GM10847 (cell line): ENCODE data around the gene SPA17.

Source experiments
- POLR2A ChIP-seq: IDR thresholded peaks from 2 replicates; pipeline ENCODE4 v1.6.1; 2011; ENCODE audit not compliant: insufficient read length; ENCODE audit errors: extremely low read depth

The SPA17 gene

GRCh38 chr11:124682443-124682842, 8.7 kb downstream of the SPA17 start:
- TF ChIP-seq POLR2A: no peak

DNA sequence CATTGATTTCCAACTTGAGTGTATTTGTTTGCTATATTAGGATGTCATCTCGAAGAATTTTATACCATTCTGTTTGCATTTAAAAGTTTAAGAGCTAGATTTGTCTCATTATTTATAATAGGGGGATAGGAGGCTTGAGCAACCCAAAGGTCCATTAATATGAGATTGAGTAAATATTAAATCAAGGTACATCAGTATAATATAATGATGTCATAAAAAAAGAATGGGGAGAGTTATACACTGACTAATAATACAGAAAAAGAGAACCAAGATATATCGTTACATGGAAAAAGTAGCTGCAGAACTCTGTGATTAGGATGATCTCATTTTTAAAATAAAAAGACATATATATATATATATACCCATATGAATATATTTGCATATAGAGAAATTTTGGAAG, 19.4 kb downstream of the SPA17 start:
- no peak for TF ChIP-seq POLR2A

DNA sequence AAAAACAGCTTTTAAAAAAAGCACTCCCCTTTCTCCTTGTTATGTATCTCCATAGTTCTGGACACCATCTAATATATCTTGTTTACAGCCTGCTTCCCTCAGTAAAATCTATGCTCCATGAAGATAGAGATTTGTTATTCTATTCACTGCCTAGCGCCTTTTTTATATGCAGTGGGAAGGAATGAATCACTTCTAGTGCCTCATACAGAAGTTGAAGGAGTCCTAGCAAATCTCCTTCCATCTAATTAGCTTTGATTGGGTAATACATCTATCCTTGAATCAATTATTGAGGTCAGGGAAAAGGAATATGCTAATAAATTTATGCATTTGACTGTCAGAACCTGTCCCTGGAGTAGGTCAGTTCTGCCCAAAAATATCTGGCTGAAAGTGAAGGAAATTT, 25.8 kb downstream of the SPA17 start:
- no peak for TF ChIP-seq POLR2A

DNA sequence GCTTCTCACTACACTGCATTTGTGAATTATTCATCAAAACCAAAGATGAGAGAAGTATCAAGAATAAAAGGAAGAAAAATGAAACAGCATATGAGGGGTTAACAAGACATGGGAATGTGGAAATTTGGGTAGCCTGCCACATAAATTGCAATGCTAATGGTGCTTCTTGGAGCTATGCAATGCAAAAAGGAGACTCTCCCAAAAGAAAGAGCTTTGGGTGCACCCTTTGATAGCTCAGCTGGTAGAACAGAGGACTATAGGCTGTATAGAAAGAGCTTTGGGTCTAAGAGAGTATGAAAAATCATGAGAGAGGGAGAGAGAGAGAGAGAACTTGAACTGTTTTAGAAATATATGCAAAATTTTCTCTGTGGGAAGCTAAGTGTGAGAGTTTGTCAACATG, 26.3 kb downstream of the SPA17 start:
- TF ChIP-seq POLR2A: no peak

- no peak for TF ChIP-seq POLR2A
These were observed 34.1 kb downstream of the SPA17 start for GRCh38 chr11:124707829-124708228.

DNA sequence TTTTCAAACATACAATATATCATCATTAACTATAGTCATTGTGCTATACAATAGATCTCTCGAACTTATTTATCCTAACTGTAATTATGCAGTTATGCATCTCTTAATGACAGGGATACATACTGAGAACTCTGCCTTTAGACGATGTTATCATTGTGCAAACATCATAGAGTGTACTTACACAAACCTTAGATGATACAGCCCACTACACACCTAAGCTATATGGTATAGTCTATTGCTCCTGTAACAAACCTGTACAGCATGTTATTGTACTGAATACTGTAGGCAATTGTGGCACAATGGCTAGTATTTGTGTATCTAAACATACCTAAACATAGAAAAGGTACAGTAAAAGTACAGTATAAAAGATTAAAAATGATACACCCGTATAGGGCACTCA, 38.7 kb downstream of the SPA17 start:
- no peak for TF ChIP-seq POLR2A

GRCh38 chr11:124716591-124716990, 42.9 kb downstream of the SPA17 start:
- no peak for TF ChIP-seq POLR2A

GRCh38 chr11:124717421-124717785, 43.7 kb downstream of the SPA17 start:
- TF ChIP-seq POLR2A: no peak

DNA sequence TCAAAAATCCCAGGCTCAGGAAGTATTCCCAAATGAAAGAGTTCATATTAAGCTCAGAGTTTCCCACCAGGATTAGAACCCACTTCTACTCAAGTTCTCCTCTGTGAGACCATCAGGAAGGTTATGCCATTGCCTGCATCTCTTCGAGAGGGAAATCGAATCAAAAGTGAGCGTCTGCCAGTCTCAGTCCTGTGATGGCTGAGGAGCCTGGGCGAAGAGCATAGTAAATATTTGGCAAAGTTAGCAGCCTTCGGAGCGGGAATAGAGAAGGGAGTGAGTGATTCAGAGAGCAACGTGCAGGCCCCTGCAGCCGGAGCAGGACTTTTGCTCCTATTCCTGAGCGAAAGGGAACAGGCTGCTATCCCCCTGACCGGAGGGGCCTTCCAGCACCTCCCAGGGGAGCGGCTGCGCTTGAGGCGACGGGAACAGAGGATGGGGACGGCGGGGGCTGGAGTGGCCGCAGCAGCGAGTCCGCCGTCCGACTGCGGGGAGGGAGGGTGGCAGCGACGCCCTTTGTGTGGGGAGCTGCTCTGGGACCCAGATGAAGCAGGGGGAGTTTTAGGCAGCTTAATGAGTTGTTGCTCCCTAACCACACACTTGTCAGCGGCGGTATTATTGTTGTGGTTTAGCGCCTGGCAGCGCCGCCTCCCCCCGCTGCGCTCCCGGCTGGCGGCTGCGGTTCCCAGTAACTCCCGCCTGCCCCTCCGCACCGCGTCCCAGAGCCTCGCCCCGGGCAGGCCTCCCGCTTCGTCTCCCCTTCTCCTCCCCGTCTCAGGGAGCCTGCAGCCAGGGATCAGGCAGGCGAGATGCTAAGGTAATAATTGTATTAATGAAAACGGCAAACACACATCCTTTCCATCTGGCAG, 44.3 kb downstream of the SPA17 start:
- no peak for TF ChIP-seq POLR2A

DNA sequence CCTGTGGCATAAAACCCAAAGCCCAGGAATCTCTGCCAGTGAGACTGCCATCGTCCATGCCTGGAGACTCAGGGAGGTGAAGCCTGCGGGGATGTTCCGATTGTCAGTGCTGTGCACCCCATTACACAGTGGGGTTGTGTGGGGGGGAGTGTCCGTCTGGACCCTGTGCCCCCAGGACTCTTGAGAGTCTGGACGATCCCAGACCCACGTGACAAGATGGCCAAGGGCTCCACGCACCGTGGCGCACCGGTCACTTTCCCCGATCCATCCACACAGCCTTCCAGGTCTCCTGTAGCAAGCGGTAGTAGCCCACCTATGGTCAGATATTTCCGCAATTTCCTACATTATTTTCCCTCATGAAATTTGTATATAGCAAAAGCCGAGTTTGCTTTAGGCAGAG, 45.1 kb downstream of the SPA17 start:
- TF ChIP-seq POLR2A: no peak

GRCh38 chr11:124719534-124719933, 45.8 kb downstream of the SPA17 start:
- TF ChIP-seq POLR2A: no peak

DNA sequence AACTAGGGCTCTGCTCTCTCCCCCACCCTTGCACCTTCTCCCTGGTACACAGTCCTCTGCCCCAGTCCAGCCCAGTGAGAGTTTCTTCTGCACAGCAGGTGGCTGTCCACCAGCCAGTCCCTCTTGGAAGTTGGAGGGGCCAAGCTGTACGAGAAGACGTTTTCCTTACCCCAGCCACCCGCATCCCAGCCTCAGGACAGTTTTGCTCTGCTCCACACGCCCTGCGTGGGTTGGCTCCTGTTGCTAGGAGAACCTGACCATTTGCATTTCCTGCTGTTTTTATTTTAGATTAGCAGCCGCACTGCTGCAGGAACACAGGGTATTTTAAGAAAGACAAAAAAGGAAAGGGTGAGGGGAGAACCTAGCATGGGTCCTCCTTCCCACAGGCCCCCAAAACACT, 48.5 kb downstream of the SPA17 start:
- no peak for TF ChIP-seq POLR2A

DNA sequence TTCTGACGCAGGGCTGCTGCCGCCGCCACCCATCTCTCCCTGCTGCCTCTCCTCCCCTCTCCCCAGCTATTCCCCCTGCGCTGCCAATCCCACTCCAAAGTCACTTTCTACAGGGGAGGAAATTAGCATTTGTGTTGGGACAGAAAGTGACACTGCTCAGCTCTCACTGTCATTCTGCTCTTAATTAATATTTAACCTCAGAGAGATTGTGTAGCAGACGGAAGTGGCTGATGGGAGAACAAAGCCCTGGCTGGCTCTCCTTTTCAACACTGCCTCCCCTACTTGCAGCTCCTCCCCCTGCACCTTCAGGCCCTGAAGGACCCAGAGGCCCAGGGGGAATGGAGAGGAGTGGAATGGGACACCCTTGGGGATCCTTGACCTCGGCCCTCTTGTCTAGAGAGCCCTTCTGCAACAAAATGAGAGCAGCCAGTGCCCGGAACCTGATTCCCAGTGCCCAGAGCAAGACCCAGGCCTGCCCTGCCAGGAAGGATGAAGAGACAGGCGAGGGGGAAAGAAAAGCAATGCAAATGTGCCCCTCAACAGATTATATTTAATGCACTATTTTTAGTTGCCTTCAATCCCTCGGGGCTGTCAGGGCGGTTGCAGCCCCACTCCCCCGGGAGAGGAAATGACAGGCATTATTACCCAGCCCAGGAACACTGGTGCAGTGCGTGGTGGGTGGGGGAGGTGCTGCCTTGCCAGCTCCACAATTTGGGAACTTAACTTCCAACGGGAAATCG, 51.4 kb downstream of the SPA17 start:
- TF ChIP-seq POLR2A: no peak

DNA sequence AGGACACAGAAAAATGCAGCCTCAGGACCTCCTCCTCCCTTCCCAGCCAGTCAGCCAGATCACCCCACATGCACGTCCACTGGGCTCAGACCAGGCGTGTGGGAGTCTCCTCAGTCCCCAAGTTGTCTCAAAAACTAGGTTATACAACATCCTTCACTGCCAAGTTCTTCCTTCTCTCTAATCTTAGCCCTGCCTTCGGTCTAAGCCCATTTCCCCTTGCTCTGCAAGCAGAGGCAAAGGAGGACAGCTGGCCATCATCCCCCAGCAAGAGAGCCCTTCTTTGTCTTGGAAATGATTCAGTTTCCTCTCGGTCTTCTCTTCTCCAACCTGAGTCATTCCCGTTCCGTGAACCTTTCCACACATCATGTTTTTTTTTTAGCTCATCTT, 52.0 kb downstream of the SPA17 start:
- no peak for TF ChIP-seq POLR2A

DNA sequence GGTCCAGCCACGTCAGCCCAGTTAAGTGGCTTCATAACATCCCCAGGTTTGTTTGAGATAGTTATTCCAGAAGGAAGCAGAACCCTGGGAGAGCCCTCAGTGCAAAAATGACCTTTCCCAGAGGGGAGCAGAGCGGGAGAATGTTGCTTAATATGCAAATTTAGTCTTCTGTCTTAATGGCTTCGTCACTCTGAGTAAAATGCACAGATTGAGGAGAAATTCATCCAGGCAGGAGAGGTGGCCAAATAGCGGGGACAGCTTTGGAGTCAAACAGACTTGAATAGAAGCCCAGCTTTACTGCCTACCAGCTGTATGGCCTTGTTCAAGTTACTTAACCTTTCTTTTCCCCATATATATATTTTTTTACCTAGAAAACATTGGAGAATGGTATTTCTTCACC, 53.8 kb downstream of the SPA17 start:
- TF ChIP-seq POLR2A: no peak

GRCh38 chr11:124728134-124728533, 54.4 kb downstream of the SPA17 start:
- no peak for TF ChIP-seq POLR2A
